ENCODE measurements around the gene RNU1-2. TPM values are rescaled to one million over a fixed set of nuclear protein-coding genes. Genes with fewer than 3 reads are reported as not detected.
A peak's percentile ranks its signal among the peaks of the same experiment; 100 is the strongest.
"Not testable (repeated sequence)": the region's sequence is repeated elsewhere in the genome, so short reads cannot be mapped to it uniquely, and the experiment has no call there.

RNU1-2 gene
- total and polyA plus RNA-seq, 2 experiments from 2014 or later: under 0.01 TPM; not detected in 1

- H3K4me1 ChIP-seq (ENCODE audit: insufficient read depth); H2AFZ ChIP-seq; H3K9me2 ChIP-seq (replicated peaks; ENCODE audit: insufficient read depth); DNase-seq (ENCODE audit: low spot score); H4K20me1 ChIP-seq (ENCODE audit: insufficient read depth, poor library complexity, severe bottlenecking); H3K79me2 ChIP-seq; H3K9me3 ChIP-seq (ENCODE audit: low read depth); H3K27ac ChIP-seq; H3K4me3 ChIP-seq; H3K27me3 ChIP-seq; H3K36me3 ChIP-seq (replicated peaks; ENCODE audit: insufficient read depth, low read depth); H3K4me2 ChIP-seq: not testable (repeated sequence)
- 90% methylated on average over 5 of the region's 6 CpGs for WGBS (ENCODE audit: low lambda C conversion rate, missing lambda C conversion rate)
These were observed 27.0 kb upstream of the RNU1-2 start for GRCh38 chr1:16868787-16869186.

- 75% methylated on average over 7 of the region's 7 CpGs for WGBS (ENCODE audit: low lambda C conversion rate, missing lambda C conversion rate)
- H3K4me3 ChIP-seq, H3K27me3 ChIP-seq: not testable (repeated sequence)
These were observed 25.8 kb upstream of the RNU1-2 start for GRCh38 chr1:16869996-16870395.

GRCh38 chr1:16871171-16871570 lies 24.6 kb upstream of the RNU1-2 start:
- H3K79me2 ChIP-seq; H4K20me1 ChIP-seq (ENCODE audit: insufficient read depth, poor library complexity, severe bottlenecking): not testable (repeated sequence)
- 87% methylated on average over 22 of the region's 23 CpGs for WGBS (ENCODE audit: low lambda C conversion rate, missing lambda C conversion rate)

More at GRCh38 chr1:16869996-16870395, 25.8 kb upstream of the RNU1-2 start:
- H3K4me1 ChIP-seq (ENCODE audit: insufficient read depth); H3K36me3 ChIP-seq (replicated peaks; ENCODE audit: insufficient read depth, low read depth); H3K9me2 ChIP-seq (replicated peaks; ENCODE audit: insufficient read depth); DNase-seq (ENCODE audit: low spot score); H3K27ac ChIP-seq; H4K20me1 ChIP-seq (ENCODE audit: insufficient read depth, poor library complexity, severe bottlenecking); H3K79me2 ChIP-seq; H3K4me2 ChIP-seq; H2AFZ ChIP-seq; H3K9me3 ChIP-seq (ENCODE audit: low read depth): not testable (repeated sequence)

GRCh38 chr1:16872152-16873075 lies 23.4 kb upstream of the RNU1-2 start:
- peak overlapping the region; percentile 86 for H3K4me2 ChIP-seq
- not testable (repeated sequence) for H3K36me3 ChIP-seq (replicated peaks; ENCODE audit: insufficient read depth, low read depth); H2AFZ ChIP-seq; H3K9me2 ChIP-seq (replicated peaks; ENCODE audit: insufficient read depth); H4K20me1 ChIP-seq (ENCODE audit: insufficient read depth, poor library complexity, severe bottlenecking); H3K27me3 ChIP-seq; H3K4me3 ChIP-seq; H3K9me3 ChIP-seq (ENCODE audit: low read depth); H3K79me2 ChIP-seq; H3K4me1 ChIP-seq (ENCODE audit: insufficient read depth); H3K27ac ChIP-seq
- DNase-seq (ENCODE audit: low spot score): peak; percentile 56
- WGBS (ENCODE audit: low lambda C conversion rate, missing lambda C conversion rate): 6% methylated on average over 60 of the region's 66 CpGs

More at GRCh38 chr1:16871171-16871570, 24.6 kb upstream of the RNU1-2 start:
- not testable (repeated sequence) for H3K36me3 ChIP-seq (replicated peaks; ENCODE audit: insufficient read depth, low read depth); DNase-seq (ENCODE audit: low spot score); H3K9me3 ChIP-seq (ENCODE audit: low read depth); H3K9me2 ChIP-seq (replicated peaks; ENCODE audit: insufficient read depth); H3K4me3 ChIP-seq; H3K4me1 ChIP-seq (ENCODE audit: insufficient read depth); H3K27ac ChIP-seq; H3K27me3 ChIP-seq; H3K4me2 ChIP-seq; H2AFZ ChIP-seq

GRCh38 chr1:16873076-16873879 lies 22.5 kb upstream of the RNU1-2 start:
- H3K4me3 ChIP-seq; H3K36me3 ChIP-seq (replicated peaks; ENCODE audit: insufficient read depth, low read depth); H4K20me1 ChIP-seq (ENCODE audit: insufficient read depth, poor library complexity, severe bottlenecking); H3K9me2 ChIP-seq (replicated peaks; ENCODE audit: insufficient read depth); H3K4me1 ChIP-seq (ENCODE audit: insufficient read depth); H3K9me3 ChIP-seq (ENCODE audit: low read depth); H3K27me3 ChIP-seq; H2AFZ ChIP-seq; H3K27ac ChIP-seq; H3K79me2 ChIP-seq: not testable (repeated sequence)
- DNase-seq (ENCODE audit: low spot score): peak; percentile 78
- WGBS (ENCODE audit: low lambda C conversion rate, missing lambda C conversion rate): 12% methylated on average over 43 of the region's 52 CpGs
- peak overlapping the region; percentile 86 for H3K4me2 ChIP-seq

- H3K27me3 ChIP-seq: not testable (repeated sequence)
These were observed 20.6 kb upstream of the RNU1-2 start for GRCh38 chr1:16874968-16875765.

GRCh38 chr1:16881742-16882141 lies 14.0 kb upstream of the RNU1-2 start:
- H3K4me2 ChIP-seq; H3K9me2 ChIP-seq (replicated peaks; ENCODE audit: insufficient read depth); H3K4me3 ChIP-seq; H3K36me3 ChIP-seq (replicated peaks; ENCODE audit: insufficient read depth, low read depth); H2AFZ ChIP-seq; H3K27ac ChIP-seq; DNase-seq (ENCODE audit: low spot score); H3K4me1 ChIP-seq (ENCODE audit: insufficient read depth); H3K9me3 ChIP-seq (ENCODE audit: low read depth); H3K27me3 ChIP-seq; H4K20me1 ChIP-seq (ENCODE audit: insufficient read depth, poor library complexity, severe bottlenecking); H3K79me2 ChIP-seq: not testable (repeated sequence)
- WGBS (ENCODE audit: low lambda C conversion rate, missing lambda C conversion rate): 59% methylated on average over 1 of the region's 1 CpG

More at GRCh38 chr1:16874968-16875765, 20.6 kb upstream of the RNU1-2 start:
- not testable (repeated sequence) for H3K9me3 ChIP-seq (ENCODE audit: low read depth); H3K79me2 ChIP-seq; H3K4me1 ChIP-seq (ENCODE audit: insufficient read depth); DNase-seq (ENCODE audit: low spot score); H3K36me3 ChIP-seq (replicated peaks; ENCODE audit: insufficient read depth, low read depth); H3K9me2 ChIP-seq (replicated peaks; ENCODE audit: insufficient read depth); H3K4me3 ChIP-seq; H3K27ac ChIP-seq; H3K4me2 ChIP-seq; H2AFZ ChIP-seq; H4K20me1 ChIP-seq (ENCODE audit: insufficient read depth, poor library complexity, severe bottlenecking)
- WGBS (ENCODE audit: low lambda C conversion rate, missing lambda C conversion rate): 45% methylated on average over 22 of the region's 35 CpGs

Data from hepatocyte (in vitro differentiated cells).